ENCODE data around the gene NHSL2.

The NHSL2 gene

DNA sequence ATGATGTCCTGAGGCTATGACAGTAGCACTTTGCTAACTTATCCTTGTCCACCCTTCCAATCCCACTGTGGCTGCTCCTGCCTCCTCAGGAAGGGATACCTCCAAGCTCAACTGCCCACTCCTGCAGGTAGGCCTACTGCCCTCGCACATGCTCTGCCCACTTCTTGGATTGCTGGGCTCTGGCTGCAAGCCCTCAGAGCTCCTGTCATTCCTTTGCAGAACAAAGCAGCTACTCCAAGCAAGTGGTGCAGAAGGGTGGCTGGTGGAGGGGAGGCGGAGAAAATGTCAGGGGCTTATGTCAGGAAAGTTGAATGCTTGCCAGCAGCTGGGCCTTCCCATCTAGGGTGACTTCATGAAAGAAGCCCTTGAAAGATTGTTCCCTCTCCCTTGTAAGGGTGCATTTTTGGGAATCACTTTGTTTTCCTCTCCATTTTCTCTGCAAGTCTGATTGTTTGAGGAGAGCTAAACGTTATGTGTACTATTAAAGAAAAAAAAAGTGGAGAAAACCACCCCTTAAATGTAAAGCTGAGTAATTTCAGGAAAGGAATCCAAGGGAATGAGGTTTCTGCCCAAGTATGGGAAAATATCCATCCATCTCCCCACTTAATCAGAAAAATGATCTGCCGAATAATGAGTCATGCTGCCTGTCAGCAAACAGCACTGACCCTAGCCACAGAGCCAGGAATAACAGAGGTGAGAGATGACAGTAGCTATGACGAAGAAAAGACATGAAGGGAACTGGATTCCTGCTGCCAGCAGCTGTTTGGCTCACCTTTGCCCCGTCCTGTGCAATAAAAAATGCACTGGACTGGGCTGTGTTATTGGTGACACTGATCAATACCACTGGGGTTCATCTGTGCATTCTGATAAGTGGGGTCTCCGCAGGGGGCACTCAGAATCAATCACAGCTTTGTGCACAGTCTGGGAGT, 119.1 kb downstream of the NHSL2 start:
- TF ChIP-seq, protein P1, sequence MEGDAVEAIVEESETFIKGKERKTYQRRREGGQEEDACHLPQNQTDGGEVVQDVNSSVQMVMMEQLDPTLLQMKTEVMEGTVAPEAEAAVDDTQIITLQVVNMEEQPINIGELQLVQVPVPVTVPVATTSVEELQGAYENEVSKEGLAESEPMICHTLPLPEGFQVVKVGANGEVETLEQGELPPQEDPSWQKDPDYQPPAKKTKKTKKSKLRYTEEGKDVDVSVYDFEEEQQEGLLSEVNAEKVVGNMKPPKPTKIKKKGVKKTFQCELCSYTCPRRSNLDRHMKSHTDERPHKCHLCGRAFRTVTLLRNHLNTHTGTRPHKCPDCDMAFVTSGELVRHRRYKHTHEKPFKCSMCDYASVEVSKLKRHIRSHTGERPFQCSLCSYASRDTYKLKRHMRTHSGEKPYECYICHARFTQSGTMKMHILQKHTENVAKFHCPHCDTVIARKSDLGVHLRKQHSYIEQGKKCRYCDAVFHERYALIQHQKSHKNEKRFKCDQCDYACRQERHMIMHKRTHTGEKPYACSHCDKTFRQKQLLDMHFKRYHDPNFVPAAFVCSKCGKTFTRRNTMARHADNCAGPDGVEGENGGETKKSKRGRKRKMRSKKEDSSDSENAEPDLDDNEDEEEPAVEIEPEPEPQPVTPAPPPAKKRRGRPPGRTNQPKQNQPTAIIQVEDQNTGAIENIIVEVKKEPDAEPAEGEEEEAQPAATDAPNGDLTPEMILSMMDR (IDR thresholded peaks at IDR 0.05; ENCODE audit: insufficient read depth, missing control alignments): no peak
- no peak for DNase-seq (ENCODE audit: insufficient read length, low spot score)
- FAIRE-seq: no peak

DNA sequence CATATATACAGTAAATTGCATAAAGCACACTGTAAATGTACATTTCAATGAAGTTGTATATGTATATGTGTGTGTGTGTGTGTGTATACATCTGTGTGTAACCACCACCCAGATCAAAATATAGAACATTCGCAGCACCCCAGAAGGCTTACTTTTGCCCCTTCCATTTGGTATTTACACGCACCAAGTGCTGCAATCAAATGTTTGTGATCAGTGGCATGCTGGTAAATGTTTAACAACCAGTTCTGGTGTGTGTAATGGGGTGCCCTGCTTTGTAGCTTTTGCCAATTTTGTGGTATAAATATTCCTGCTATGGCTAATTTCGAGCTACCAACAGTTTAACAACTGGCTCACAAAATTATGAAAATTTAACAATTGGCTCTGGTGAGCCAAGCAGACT, 119.8 kb downstream of the NHSL2 start:
- DNase-seq (ENCODE audit: insufficient read length, low spot score): no peak
- TF ChIP-seq, protein P1 (IDR thresholded peaks at IDR 0.05; ENCODE audit: insufficient read depth, missing control alignments): no peak
- FAIRE-seq: no peak

- TF ChIP-seq, protein P1 (IDR thresholded peaks at IDR 0.05; ENCODE audit: insufficient read depth, missing control alignments): no peak
These were observed 120.5 kb downstream of the NHSL2 start for GRCh38 chrX:72031118-72031517.

GRCh38 chrX:72031634-72032033, 121.0 kb downstream of the NHSL2 start:
- TF ChIP-seq, protein P1 (IDR thresholded peaks at IDR 0.05; ENCODE audit: insufficient read depth, missing control alignments): no peak
- FAIRE-seq (no peak), DNase-seq (ENCODE audit: insufficient read length, low spot score) (no peak)

More at GRCh38 chrX:72031118-72031517, 120.5 kb downstream of the NHSL2 start:
- DNase-seq (ENCODE audit: insufficient read length, low spot score) (no peak), FAIRE-seq (no peak)

DNA sequence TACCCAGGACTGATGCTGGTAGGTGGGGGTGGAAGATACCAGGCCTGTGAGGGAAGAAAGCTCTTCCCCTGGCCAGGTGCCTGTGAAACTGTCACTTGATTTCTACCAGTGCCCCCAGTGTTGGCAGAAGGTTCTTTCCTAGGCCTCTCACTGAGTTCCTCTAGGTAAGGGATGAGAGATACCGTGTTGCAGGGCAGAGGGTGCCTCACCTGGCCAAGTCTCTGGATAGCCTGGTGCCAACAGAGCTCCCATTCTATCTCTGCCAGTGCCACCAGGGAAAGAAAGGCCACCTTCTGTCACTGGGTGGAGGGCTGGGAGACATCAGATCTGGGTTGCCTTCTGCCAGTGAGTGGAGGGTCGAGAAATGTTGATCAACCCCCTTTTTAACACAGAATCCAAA, 127.0 kb downstream of the NHSL2 start:
- FAIRE-seq (no peak), DNase-seq (ENCODE audit: insufficient read length, low spot score) (no peak)
- TF ChIP-seq, protein P1 (IDR thresholded peaks at IDR 0.05; ENCODE audit: insufficient read depth, missing control alignments): no peak

DNA sequence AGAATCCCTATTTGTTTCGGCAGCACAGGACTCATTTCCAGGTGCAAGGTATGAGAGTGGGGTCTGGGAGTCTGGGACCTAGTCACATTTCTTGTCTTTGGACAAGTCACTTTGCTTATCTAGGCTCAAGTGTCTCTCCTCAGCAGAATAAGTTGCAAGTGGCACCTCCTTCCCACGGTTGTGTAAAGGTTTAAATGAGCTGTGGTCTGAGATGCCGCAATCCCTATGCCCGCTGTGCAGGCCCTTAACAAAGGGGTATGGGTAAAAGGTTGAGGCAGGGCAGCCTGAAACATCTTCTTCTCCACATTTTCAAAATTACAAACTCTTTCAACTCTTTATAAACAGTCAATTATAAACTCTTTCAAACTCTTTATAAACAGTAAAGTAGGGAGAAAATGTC, 127.4 kb downstream of the NHSL2 start:
- FAIRE-seq: no peak
- TF ChIP-seq, protein P1 (IDR thresholded peaks at IDR 0.05; ENCODE audit: insufficient read depth, missing control alignments): no peak
- DNase-seq (ENCODE audit: insufficient read length, low spot score): no peak

DNA sequence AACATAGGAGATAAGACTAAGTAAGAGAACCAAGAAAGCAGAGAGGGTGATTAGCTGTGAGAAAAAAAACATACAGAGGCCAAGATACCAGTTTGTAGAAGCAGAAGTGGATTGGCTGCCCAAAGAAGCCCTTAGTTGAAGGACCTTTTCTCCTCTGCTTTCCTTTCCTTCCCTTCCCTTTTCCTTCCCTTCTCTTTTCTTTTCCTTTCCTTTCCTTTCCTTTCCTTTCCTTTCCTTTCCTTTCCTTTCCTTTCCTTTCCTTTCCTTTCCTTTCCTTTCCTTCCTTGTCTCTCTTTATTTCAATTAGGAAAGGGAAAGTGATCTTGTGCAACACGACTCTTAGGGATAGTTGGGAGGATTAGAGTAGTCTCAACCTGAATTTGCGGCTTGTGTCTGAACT, 128.2 kb downstream of the NHSL2 start:
- DNase-seq (ENCODE audit: insufficient read length, low spot score): no peak
- TF ChIP-seq, protein P1 (IDR thresholded peaks at IDR 0.05; ENCODE audit: insufficient read depth, missing control alignments): no peak
- FAIRE-seq: no peak
